ENCODE results near the gene HEG1.

DNA sequence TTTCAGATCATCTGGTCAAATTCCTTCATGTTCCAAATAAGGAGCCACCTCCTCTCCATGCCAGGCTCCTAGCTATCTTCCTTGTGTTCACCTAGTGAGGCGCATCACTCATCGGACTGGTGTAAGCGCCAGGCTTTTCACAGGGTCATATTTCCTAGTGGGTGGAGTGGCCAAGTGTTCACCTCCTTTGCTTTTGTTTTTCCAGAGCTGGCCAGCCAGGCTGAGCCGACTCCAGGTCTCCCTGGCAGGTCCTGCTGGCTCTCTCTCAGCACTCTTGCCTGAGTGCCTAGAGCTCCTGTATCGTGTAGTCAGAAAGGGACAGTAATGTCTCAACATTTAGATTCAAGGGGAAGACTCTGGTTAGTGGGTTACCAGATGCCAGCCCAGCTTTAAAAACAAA, 31.0 kb downstream of the HEG1 start:
- TF ChIP-seq CTCF (IDR thresholded peaks at IDR 0.05; ENCODE audit: poor library complexity) (no peak), EZH2 (IDR thresholded peaks at IDR 0.05; ENCODE audit: borderline replicate concordance) (no peak), EZH2phosphoT487 (IDR thresholded peaks at IDR 0.05; ENCODE audit: low read depth, severe bottlenecking, unreplicated experiment) (no peak)
